Loucy (cell line): ENCODE measurements around the gene BCAT1.

ENCODE experiments used
- EZH2phosphoT487 ChIP-seq: fragments of 200-600 bp; IDR thresholded peaks from 2 replicates; pipeline ENCODE4 v1.6.1; 2018; ENCODE audit warnings: antibody characterized with exemption, mild to moderate bottlenecking, moderate library complexity, borderline replicate concordance
- TF ChIP-seq, protein P1 (sequence below): fragments of 200-600 bp; sonication (generic); conservative IDR thresholded peaks from 2 replicates; pipeline ENCODE4 v1.5.1; 2014; ENCODE audit warnings: mild to moderate bottlenecking, antibody characterized with exemption, low read length

DNA sequence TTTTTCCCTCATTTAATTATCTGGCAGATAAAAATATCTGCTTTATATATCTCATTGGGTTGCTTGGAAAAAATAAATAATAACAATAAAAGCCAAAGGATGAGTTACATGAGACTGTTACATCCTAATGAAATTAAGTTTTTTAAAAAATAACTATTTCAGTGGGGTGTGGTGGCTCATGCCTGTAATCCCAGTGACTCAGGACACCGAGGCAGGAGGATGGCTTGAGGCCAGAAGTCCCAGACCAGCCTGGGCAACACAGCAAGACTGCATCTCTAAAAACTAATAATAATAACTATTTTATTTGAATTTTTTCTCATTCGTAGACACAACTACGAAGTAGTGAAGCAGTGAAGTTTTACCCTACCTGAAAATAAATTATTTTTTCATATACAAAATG is 103.3 kb downstream of the BCAT1 start:
- TF ChIP-seq, protein P1, sequence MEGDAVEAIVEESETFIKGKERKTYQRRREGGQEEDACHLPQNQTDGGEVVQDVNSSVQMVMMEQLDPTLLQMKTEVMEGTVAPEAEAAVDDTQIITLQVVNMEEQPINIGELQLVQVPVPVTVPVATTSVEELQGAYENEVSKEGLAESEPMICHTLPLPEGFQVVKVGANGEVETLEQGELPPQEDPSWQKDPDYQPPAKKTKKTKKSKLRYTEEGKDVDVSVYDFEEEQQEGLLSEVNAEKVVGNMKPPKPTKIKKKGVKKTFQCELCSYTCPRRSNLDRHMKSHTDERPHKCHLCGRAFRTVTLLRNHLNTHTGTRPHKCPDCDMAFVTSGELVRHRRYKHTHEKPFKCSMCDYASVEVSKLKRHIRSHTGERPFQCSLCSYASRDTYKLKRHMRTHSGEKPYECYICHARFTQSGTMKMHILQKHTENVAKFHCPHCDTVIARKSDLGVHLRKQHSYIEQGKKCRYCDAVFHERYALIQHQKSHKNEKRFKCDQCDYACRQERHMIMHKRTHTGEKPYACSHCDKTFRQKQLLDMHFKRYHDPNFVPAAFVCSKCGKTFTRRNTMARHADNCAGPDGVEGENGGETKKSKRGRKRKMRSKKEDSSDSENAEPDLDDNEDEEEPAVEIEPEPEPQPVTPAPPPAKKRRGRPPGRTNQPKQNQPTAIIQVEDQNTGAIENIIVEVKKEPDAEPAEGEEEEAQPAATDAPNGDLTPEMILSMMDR: no peak
- TF ChIP-seq EZH2phosphoT487: no peak
